ENCODE data around the gene GLRX. TPM values are rescaled to one million over a fixed set of nuclear protein-coding genes. Genes with fewer than 3 reads are reported as not detected.

The GLRX gene
- total RNA-seq, 4 donors from 2014 or later: 20.2 to 65.3 (median 41.3) TPM

DNA sequence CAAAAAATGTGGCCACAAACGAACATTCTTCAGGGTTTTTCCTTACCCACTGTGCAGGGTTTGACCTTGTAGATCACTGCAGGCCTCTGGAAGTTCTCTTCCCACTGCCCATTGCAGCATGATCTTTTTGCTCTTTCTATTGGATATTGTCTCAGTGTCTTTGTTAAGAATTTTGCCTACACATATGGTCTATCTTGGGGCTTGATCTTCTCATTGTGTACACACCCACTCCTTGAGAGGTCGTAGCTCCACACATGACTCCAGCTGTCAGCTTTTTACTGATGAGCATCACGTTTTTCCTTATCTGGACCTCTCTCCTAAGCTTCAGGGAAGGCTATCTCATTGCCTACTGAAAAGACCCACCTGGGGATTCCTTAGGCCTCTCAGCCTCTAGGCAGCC, 3.0 kb upstream of the GLRX start:
- no peak for TF ChIP-seq POLR2A (IDR thresholded peaks at IDR 0.05)
- TF ChIP-seq, protein P1, sequence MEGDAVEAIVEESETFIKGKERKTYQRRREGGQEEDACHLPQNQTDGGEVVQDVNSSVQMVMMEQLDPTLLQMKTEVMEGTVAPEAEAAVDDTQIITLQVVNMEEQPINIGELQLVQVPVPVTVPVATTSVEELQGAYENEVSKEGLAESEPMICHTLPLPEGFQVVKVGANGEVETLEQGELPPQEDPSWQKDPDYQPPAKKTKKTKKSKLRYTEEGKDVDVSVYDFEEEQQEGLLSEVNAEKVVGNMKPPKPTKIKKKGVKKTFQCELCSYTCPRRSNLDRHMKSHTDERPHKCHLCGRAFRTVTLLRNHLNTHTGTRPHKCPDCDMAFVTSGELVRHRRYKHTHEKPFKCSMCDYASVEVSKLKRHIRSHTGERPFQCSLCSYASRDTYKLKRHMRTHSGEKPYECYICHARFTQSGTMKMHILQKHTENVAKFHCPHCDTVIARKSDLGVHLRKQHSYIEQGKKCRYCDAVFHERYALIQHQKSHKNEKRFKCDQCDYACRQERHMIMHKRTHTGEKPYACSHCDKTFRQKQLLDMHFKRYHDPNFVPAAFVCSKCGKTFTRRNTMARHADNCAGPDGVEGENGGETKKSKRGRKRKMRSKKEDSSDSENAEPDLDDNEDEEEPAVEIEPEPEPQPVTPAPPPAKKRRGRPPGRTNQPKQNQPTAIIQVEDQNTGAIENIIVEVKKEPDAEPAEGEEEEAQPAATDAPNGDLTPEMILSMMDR (IDR thresholded peaks at IDR 0.05): no peak
- no peak for TF ChIP-seq POLR2AphosphoS5 (IDR thresholded peaks at IDR 0.05)
- no peak for TF ChIP-seq EP300 (IDR thresholded peaks at IDR 0.05)
- Histone ChIP-seq H3K27ac (no peak overlapping the region), H3K4me3 (no peak overlapping the region), H3K27me3 (no peaks in the 10 kb centered on the region), H3K36me3 (no peaks in the 10 kb centered on the region), H3K9me3 (no peaks in the 10 kb centered on the region), H3K4me1 (peaks cover 0 to 36% (median 18%) of the 10 kb centered on the region in 3 donors)
- no peak for ATAC-seq
- 85 to 100% methylated on average over 1 to 2 of the region's 3 CpGs for WGBS, 2 donors (ENCODE audit: low coverage in 1 of 2)

DNA sequence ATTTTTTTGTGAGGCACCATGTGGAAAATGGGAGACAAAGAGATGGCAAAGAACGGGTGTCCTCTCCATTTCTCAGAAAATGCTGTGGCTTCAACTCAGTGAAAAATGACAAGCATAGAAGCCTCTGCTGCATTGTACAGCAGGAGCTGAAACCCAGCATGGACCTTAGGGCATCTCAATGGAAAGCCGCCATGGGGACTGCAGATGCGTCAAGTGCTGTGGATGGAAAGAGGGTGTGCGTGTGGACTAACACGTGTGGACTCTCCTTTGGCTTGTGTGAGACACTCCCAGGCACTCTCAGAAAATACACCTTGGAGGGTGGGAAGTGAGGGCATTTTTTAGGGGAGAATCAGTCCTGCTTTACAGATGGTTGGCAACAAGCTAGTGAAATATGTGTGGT, 2.2 kb upstream of the GLRX start:
- Histone ChIP-seq H3K36me3 (no peaks in the 10 kb centered on the region), H3K4me3 (no peak overlapping the region), H3K27me3 (no peaks in the 10 kb centered on the region), H3K9me3 (no peaks in the 10 kb centered on the region), H3K4me1 (peaks cover 0 to 43% (median 21%) of the 10 kb centered on the region in 3 donors), H3K27ac (peak overlapping the region; percentile 35 to 91 (median 88))
- 91 to 100% methylated on average over 5 of the region's 5 CpGs for WGBS, 2 donors (ENCODE audit: low coverage in 1 of 2)
- TF ChIP-seq POLR2A (IDR thresholded peaks at IDR 0.05) (no peak), POLR2AphosphoS5 (IDR thresholded peaks at IDR 0.05) (no peak), EP300 (IDR thresholded peaks at IDR 0.05) (no peak)
- TF ChIP-seq, protein P1 (IDR thresholded peaks at IDR 0.05): no peak
- no peak for ATAC-seq

DNA sequence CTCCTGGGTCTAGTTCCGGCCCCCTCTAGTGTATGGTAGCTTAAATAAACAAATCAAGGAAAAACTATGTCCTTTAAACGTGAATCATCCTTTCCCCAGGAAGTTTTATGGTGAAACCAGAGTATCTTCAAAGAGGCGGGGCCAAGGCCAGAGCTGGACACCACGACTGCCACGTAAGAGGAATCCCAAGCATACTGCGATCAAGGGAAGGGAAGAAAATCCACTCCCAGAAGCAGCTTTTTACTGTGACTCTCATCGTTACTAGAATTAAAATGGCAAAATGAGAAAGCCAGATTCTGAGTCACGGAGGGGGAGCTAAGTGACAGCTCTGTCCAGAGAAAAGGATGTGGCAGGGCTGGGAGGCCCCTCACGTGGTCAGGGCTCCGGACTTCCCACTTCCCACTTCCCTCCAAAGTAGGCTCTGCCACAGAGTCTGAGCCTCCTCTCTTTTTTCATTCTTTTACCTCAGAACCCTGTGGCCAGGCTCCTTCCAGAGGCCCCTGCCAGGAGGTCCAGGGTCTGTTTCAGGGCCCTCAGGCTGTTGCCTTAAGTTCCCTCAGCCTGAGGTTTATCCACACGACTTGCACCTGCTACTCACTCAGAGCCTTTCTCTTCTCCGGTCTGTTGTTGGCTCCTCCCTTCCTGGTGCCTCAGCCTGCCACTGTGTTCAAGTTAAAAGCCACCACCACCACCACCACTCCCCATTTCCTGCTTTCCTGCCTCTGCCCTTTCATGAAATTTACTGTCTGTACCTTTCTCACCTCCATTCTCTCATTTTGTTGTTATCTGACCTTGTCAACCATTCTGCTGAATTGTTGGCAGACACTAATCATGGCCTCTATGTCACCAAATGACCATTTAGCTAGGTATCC, 1.4 kb upstream of the GLRX start:
- Histone ChIP-seq H3K27ac (peak overlapping the region; percentile 35 to 91 (median 88)), H3K36me3 (no peaks in the 10 kb centered on the region), H3K27me3 (no peaks in the 10 kb centered on the region), H3K4me1 (peaks cover 0 to 51% (median 21%) of the 10 kb centered on the region in 3 donors), H3K9me3 (no peaks in the 10 kb centered on the region), H3K4me3 (peak overlapping the region in 1 of 2 donors; percentile 74)
- peak; percentile 71 for ATAC-seq
- WGBS, 2 donors (ENCODE audit: low coverage in 1 of 2): 27 to 30% methylated on average over 3 to 12 of the region's 12 CpGs
- TF ChIP-seq POLR2A (IDR thresholded peaks at IDR 0.05): peak in 1 of 2 donors; percentile 27
- TF ChIP-seq, protein P1 (IDR thresholded peaks at IDR 0.05): no peak
- TF ChIP-seq EP300 (IDR thresholded peaks at IDR 0.05): no peak
- TF ChIP-seq POLR2AphosphoS5 (IDR thresholded peaks at IDR 0.05): peak; percentile 43

DNA sequence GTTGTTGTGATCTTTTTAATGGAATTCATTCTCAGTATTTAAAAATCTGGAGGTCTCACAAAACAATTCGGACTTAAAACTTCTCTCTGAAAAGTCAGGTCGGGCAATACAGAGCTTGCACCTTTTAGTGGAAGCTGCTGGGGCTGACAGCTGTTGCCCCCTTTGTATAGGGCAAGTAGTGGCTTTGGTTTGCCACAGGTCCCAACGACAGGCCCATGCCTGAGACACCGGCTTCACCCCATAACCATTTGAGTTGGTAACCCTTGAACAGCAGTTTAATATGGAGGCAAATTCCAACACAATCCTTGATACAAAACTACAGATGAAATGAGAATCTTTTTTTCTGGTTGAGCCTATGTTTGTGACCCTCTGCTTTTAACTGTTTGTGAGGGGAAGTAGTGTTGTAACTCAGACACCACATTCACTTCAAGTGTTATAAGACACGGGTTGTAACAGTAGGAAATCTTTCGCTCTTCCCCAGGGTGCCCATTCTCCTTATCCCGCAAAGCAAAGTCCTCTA, 752 bp upstream of the GLRX start:
- H3K4me1 ChIP-seq: peaks cover 0 to 58% (median 21%) of the 10 kb centered on the region in 3 donors
- TF ChIP-seq EP300 (IDR thresholded peaks at IDR 0.05) (no peak), POLR2AphosphoS5 (IDR thresholded peaks at IDR 0.05) (no peak), POLR2A (IDR thresholded peaks at IDR 0.05) (no peak)
- TF ChIP-seq, protein P1 (IDR thresholded peaks at IDR 0.05): no peak

More for the DNA sequence above, 752 bp upstream of the GLRX start:
- no peaks in the 10 kb centered on the region for H3K27me3 ChIP-seq
- H3K4me3 ChIP-seq: peak overlapping the region; percentile 65 to 74
- H3K9me3 ChIP-seq: no peaks in the 10 kb centered on the region
- H3K36me3 ChIP-seq: no peaks in the 10 kb centered on the region
- no peak for ATAC-seq
- peak overlapping the region; percentile 35 to 91 (median 88) for H3K27ac ChIP-seq
- WGBS, 2 donors (ENCODE audit: low coverage in 1 of 2): 37 to 55% methylated on average over 6 to 7 of the region's 7 CpGs

All from gastroesophageal sphincter (tissue), 4 donors.